SU-DHL-6 (cell line): Measurements from ENCODE around the gene UPK1B.

Source experiments
- EZH2phosphoT487 ChIP-seq: fragments of 200-600 bp; sonication (generic), shearing (Covaris generic); conservative IDR thresholded peaks from 2 replicates; pipeline ENCODE4 v1.6.1; 2018; ENCODE audit warnings: mild to moderate bottlenecking, antibody characterized with exemption, low read length, moderate library complexity, mixed read lengths
- TF ChIP-seq, protein P1 (sequence below): fragments of 200-600 bp; sonication (generic); IDR thresholded peaks from one replicate; pipeline ENCODE4 v1.5.1; 2017; ENCODE audit warnings: antibody characterized with exemption, mild to moderate bottlenecking, low read length, moderate library complexity; ENCODE audit not compliant: insufficient read depth, poor library complexity, severe bottlenecking

DNA sequence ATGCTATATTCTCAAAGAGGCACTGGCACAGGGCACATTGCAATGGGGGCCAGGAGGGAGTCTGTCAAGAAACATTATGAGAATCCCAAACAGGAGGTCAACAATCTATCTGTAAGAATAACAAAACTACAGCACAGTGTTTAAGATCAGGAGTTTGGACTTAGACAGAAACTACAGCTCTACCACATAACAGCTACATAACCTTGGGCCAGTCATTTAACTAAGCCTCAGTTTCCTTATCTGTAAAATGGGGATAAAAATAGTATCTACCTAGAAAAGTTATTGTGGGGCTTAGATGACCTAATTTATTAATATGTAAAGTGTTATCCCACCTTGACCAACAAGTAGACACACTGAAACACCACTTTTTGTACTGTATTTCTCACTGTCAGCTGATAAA, 57.3 kb downstream of the UPK1B start:
- TF ChIP-seq, protein P1, sequence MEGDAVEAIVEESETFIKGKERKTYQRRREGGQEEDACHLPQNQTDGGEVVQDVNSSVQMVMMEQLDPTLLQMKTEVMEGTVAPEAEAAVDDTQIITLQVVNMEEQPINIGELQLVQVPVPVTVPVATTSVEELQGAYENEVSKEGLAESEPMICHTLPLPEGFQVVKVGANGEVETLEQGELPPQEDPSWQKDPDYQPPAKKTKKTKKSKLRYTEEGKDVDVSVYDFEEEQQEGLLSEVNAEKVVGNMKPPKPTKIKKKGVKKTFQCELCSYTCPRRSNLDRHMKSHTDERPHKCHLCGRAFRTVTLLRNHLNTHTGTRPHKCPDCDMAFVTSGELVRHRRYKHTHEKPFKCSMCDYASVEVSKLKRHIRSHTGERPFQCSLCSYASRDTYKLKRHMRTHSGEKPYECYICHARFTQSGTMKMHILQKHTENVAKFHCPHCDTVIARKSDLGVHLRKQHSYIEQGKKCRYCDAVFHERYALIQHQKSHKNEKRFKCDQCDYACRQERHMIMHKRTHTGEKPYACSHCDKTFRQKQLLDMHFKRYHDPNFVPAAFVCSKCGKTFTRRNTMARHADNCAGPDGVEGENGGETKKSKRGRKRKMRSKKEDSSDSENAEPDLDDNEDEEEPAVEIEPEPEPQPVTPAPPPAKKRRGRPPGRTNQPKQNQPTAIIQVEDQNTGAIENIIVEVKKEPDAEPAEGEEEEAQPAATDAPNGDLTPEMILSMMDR = no peak
- TF ChIP-seq EZH2phosphoT487 = no peak
